IgD-negative memory B cell (primary cell): ENCODE measurements around the gene FBXL4. TPM values are rescaled to one million over a fixed set of nuclear protein-coding genes. Genes with fewer than 3 reads are reported as not detected.
A peak's percentile ranks its signal among the peaks of the same experiment; 100 is the strongest.

Experiments used
- H3K27ac Mint-ChIP-seq, 3 donors: one replicate each; pipeline ENCODE4 v1.8.0; 2020 to 2022; ENCODE audit warnings: mild to moderate bottlenecking in 3 of 3, mixed read lengths in 3 of 3, moderate library complexity in 1 of 3
- H3K27me3 Mint-ChIP-seq: one replicate; pipeline ENCODE4 v1.8.0; 2021; ENCODE audit warnings: mixed read lengths
- H3K36me3 Mint-ChIP-seq: one replicate; pipeline ENCODE4 v1.8.0; 2020; ENCODE audit warnings: mild to moderate bottlenecking, mixed read lengths
- H3K4me1 Mint-ChIP-seq, 3 donors: one replicate each; pipeline ENCODE4 v1.8.0; 2020 to 2022; ENCODE audit warnings: mixed read lengths in 3 of 3, mild to moderate bottlenecking in 1 of 3
- H3K4me3 Mint-ChIP-seq, 4 donors: one replicate each; pipeline ENCODE4 v1.8.0; 2020 to 2022; ENCODE audit warnings: mild to moderate bottlenecking in 4 of 4, mixed read lengths in 4 of 4, moderate library complexity in 3 of 4
- H3K9me3 Mint-ChIP-seq, 3 donors: one replicate each; pipeline ENCODE4 v1.8.0; 2020 to 2021; ENCODE audit warnings: mixed read lengths in 3 of 3, mild to moderate bottlenecking in 1 of 3
- polyA plus RNA-seq: library from polyadenylated mRNA; unstranded; fragments of 300-500 nt; fragmentation: Illumina TruSeq; gene quantifications from one replicate; pipeline ENCODE4 v1.2.3, GENCODE V29; 2021

Gene FBXL4
- polyA plus RNA-seq, 1 donor from 2014 or later = 9.7 TPM

DNA sequence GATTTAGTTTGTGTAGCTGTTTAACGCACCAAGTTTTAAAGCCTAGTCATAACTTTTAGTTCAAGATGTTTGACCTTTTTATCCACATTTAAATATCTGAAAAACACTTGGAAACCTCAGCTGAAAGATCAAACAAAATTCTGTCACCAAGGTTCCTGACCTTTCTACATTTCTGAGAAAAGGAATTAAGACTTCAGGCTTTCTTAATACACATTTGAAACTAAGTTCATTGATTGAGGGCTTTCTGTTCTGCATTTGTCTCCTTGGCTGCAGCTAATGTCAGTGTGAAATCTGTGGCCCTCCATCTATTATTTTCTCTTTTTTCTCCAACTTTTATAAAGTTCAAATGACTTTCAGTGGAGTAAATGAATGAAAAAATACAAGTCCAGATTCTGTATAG is 22.7 kb upstream of the FBXL4 start:
- peaks cover 2 to 8% (median 6%) of the 10 kb centered on the region in 3 donors for H3K9me3 Mint-ChIP-seq
- H3K27ac Mint-ChIP-seq = no peak overlapping the region
- no peak overlapping the region for H3K4me3 Mint-ChIP-seq
- peaks cover 2% of the 10 kb centered on the region for H3K36me3 Mint-ChIP-seq
- H3K27me3 Mint-ChIP-seq = peaks cover 2% of the 10 kb centered on the region
- H3K4me1 Mint-ChIP-seq = no peaks in the 10 kb centered on the region

DNA sequence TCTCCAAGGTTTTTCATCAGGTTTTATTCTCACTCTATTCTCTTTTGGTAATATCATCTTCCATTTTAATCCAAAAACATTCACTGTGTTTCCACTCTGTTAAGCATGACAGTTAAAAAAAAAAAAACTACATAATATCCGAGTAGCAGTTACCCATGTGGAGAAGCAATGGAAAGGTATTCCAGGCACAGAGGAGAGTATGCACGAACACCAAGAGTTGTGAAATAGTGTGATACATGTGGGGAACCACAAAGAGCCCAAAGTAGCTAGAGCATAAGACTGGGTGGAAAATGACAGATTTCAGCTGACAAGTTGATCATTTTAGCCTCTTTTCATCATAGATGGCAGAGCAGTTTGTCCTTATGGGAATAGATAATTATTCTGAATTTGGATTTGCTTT is 19.9 kb upstream of the FBXL4 start:
- H3K27ac Mint-ChIP-seq = no peak overlapping the region
- H3K9me3 Mint-ChIP-seq = peaks cover 2 to 9% (median 6%) of the 10 kb centered on the region in 3 donors
- H3K36me3 Mint-ChIP-seq = peaks cover 2% of the 10 kb centered on the region
- H3K27me3 Mint-ChIP-seq = peaks cover 7% of the 10 kb centered on the region
- no peaks in the 10 kb centered on the region for H3K4me1 Mint-ChIP-seq
- no peak overlapping the region for H3K4me3 Mint-ChIP-seq

DNA sequence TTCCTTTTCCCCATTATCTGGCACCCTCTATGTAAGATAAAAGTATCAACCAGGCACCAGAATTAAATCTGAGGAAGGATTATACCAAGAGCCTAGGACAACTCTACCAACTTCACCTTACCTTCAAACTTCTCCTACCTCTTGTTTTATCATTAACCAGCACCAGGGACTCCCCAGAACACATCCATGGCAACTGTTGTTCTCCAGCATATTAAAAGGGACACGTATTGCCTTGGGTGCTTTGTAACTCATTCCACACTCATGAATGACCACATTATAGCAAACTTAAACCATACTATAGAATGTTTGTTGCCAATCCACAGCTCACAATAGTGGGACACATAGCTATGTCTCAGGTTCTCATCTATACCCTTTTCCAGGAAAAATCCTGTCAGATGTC is 11.9 kb upstream of the FBXL4 start:
- Mint-ChIP-seq H3K27me3 (peaks cover 10% of the 10 kb centered on the region), H3K27ac (no peak overlapping the region), H3K4me3 (no peak overlapping the region), H3K36me3 (no peaks in the 10 kb centered on the region), H3K9me3 (peaks cover 0 to 2% (median 0%) of the 10 kb centered on the region in 3 donors), H3K4me1 (no peaks in the 10 kb centered on the region)

DNA sequence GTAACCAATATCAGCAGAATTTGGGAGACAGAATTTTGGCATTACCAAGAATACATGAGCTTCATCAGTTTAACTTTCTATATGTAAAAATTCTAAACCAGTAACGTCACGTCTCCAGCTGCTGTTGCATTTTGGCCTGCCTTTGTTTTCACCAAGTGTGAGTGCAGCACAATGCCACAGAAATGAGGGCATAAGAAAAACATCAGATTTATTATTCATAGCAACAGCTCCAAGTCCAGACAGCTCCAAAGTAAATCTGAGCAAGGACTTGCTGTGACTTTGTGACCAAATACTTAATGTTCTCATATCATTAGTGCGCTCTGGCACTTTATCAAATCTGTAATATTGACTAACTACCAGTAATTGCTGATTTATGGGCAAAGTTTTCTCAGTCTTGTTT is 11.0 kb upstream of the FBXL4 start:
- Mint-ChIP-seq H3K4me3 (no peak overlapping the region), H3K27ac (no peak overlapping the region), H3K4me1 (no peaks in the 10 kb centered on the region), H3K27me3 (peaks cover 12% of the 10 kb centered on the region), H3K36me3 (no peaks in the 10 kb centered on the region), H3K9me3 (peaks cover 0 to 2% (median 0%) of the 10 kb centered on the region in 3 donors)

DNA sequence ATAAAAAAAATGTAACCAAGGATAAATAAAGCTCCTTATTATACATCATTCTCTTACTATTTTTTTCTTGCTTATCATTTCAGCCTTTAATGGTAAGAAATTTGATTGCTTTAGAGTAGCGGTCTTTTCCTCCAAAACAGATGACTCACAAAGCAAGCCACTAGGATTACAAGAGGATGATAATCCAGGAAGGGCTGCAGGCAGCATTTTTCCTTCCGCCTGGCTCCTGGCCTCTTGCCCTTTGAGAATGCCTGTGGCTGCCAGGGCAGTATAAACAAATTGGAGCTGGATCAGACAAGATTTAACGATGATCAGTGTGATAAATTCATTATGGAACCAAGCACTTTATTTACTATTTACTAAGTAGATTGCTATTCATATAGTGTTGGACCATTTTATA is 9.7 kb upstream of the FBXL4 start:
- Mint-ChIP-seq H3K27ac (no peak overlapping the region), H3K9me3 (no peaks in the 10 kb centered on the region), H3K27me3 (peaks cover 8% of the 10 kb centered on the region), H3K4me3 (no peak overlapping the region), H3K36me3 (no peaks in the 10 kb centered on the region), H3K4me1 (no peaks in the 10 kb centered on the region)

DNA sequence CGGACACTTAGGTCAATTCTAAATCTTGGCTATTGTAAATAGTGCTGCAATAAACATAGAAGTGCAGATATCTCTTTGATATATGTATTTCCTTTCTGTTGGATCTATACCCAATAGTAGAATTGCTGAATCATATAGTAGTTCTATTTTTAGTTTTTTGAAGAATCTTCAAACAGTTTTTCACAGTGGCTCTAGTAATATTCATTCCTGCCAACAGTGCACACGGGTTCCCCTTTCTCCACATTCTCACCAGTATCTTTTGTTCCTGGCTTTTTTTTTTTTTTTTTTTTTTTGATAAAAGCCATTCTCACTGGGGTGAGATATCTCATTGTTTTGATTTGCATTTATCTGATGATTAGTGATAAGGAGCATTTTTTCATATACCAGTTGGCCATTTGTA is 1.8 kb upstream of the FBXL4 start:
- Mint-ChIP-seq H3K4me1 (peaks cover 23 to 25% (median 23%) of the 10 kb centered on the region in 3 donors), H3K27ac (no peak overlapping the region), H3K27me3 (peaks cover 6% of the 10 kb centered on the region), H3K36me3 (no peaks in the 10 kb centered on the region), H3K4me3 (peak overlapping the region in 1 of 4 donors; percentile 41), H3K9me3 (peaks cover 0 to 2% (median 0%) of the 10 kb centered on the region in 3 donors)

DNA sequence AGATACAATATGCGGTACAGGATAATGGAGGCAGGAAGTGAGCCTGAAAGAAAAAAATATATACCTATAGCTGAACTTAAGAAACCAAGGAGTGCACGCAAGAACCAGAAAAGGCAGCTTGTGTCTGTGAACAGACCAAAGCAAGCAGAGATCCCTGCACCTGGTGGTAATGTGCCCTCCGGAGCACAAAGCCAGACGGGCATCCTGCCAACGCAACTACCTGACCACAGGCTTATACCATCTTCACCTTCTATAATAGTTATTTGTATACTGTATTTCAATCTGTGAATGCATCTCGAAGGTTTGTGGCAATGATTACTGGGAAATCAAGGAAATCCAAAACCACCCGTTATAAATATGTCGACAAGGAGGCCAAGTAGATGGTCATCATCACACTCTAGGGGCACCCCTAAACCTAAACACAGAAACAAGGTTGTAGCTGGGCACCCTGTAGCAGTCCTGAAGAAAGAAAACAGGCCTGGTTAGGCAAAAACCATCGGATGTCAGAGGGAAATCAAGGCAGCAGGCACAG is 801 bp downstream of the FBXL4 start:
- peaks cover 6% of the 10 kb centered on the region for H3K36me3 Mint-ChIP-seq
- peaks cover 1% of the 10 kb centered on the region for H3K27me3 Mint-ChIP-seq
- peaks cover 0 to 2% (median 1%) of the 10 kb centered on the region in 3 donors for H3K9me3 Mint-ChIP-seq
- peak overlapping the region; percentile 91 to 96 (median 92) for H3K27ac Mint-ChIP-seq
- peaks cover 23 to 31% (median 26%) of the 10 kb centered on the region in 3 donors for H3K4me1 Mint-ChIP-seq
- H3K4me3 Mint-ChIP-seq = peak overlapping the region; percentile 94 to 98 (median 94)

DNA sequence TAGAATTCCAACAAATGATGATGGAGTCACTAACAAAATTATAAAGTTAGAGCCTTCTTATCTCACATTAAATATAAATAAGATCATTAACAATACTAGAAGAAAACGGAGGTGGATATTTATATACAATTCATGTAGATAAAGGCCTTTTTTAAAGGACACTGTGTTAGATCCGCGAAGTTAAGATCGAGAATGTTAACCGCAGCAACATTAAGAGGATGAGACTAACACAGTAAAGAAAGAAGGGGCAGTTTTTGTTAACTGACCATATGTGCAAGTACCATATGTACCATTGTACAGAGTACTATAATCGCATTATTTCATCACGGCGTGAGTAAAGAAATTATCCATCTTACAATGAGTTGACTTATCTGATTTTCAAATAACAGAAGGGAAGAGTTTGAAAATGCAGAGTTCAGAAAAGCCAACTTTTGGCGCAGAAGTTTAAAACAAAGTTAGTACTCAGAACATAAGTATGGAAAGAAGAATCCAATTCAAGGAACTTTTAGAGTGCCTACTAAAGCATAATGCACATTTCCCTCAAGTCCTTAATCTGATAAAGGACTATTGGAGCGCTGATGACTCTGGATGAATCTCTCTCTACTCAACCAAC is 1.4 kb downstream of the FBXL4 start:
- H3K4me3 Mint-ChIP-seq = peak overlapping the region; percentile 94 to 98 (median 94)
- H3K36me3 Mint-ChIP-seq = peaks cover 7% of the 10 kb centered on the region
- H3K27ac Mint-ChIP-seq = peak overlapping the region; percentile 91 to 96 (median 92)
- H3K4me1 Mint-ChIP-seq = peaks cover 23 to 34% (median 26%) of the 10 kb centered on the region in 3 donors
- peaks cover 1% of the 10 kb centered on the region for H3K27me3 Mint-ChIP-seq
- peaks cover 0 to 3% (median 1%) of the 10 kb centered on the region in 3 donors for H3K9me3 Mint-ChIP-seq

DNA sequence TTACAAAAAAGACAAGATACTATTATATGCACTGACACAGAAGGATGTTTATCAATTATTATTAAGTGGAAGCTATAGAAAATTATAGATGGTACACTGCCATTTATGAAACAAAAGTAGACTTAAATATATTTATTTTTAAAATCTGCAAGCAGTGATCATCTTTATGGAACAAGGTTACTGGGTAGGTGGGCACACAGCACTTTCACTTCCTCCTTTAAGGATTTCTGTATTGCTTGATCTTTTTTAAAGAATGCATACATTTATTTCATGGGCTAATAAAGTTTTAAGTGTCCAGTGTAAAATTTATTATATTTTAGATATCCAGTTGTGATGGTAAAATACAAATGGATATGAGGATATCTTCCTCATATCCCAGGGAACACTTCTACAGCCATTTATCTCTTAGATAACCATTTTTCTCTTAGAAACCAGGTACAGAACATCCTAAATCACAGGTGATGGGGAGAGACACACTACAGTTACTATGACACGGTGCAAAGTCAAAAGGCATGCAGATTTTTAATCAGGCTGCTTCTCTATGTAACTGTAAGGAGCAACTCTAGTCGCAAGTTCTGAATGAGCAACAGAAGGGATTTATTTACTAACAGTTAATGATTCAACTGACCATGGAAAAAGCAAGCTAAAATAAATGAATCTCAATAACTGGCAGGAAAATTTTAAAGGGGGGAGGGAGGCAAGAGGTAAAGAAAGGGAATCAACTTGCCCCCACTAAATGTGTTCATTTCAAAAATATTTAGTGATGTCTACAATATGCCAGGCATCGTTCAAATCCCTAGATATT is 2.2 kb downstream of the FBXL4 start:
- Mint-ChIP-seq H3K27ac (peak overlapping the region in 2 of 3 donors; percentile 84 to 96), H3K36me3 (peaks cover 10% of the 10 kb centered on the region), H3K4me1 (peaks cover 24 to 36% (median 26%) of the 10 kb centered on the region in 3 donors), H3K27me3 (no peaks in the 10 kb centered on the region), H3K4me3 (peak overlapping the region in 3 of 4 donors; percentile 55 to 98 (median 72)), H3K9me3 (peaks cover 2 to 7% (median 5%) of the 10 kb centered on the region in 3 donors)

DNA sequence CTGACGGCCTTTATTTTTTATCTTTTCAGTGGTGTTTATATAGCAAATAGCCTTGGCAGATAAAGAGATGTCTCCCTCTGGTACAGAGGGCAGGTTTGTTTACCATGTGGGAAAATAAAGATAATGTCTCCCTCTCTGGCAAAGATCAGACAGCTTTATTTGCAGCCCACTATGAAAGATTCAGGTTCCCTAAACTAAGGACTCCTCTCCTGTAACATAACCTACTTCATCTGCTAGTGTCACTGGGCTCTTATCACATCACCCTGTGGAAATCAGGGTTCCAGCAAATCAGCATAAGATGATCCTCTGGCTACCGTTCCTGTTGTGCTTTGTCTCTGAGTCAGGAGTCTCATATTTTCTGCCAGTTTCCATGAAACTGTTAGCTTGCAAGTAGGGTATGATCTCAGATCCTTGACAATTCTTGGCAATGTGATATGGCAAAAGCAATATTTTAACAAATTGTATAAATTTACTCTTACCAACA is 3.1 kb downstream of the FBXL4 start:
- no peak overlapping the region for H3K4me3 Mint-ChIP-seq
- no peaks in the 10 kb centered on the region for H3K27me3 Mint-ChIP-seq
- H3K4me1 Mint-ChIP-seq = peaks cover 24 to 36% (median 26%) of the 10 kb centered on the region in 3 donors
- no peak overlapping the region for H3K27ac Mint-ChIP-seq
- H3K36me3 Mint-ChIP-seq = peaks cover 14% of the 10 kb centered on the region
- H3K9me3 Mint-ChIP-seq = peaks cover 6 to 11% (median 7%) of the 10 kb centered on the region in 3 donors

DNA sequence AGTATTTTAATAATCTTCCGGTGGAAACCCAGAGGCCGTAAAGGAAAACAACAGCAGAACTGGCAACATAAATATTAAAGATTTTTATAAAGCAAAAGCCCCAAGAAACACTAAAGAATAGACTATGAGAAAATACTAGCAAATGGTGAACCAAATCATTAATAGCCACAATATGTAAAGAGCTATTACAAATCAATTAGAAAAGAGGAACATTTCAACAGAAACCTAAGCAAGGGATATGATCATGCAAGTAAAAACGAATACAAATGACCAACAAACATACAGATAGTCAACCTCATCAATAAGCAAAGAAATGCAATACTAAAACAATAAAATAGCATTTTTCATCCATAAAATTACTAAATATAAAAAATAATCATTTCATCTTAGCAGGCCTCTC is 3.6 kb downstream of the FBXL4 start:
- no peak overlapping the region for H3K27ac Mint-ChIP-seq
- peak overlapping the region in 1 of 4 donors; percentile 0 for H3K4me3 Mint-ChIP-seq
- H3K36me3 Mint-ChIP-seq = peaks cover 14% of the 10 kb centered on the region
- peaks cover 22 to 36% (median 23%) of the 10 kb centered on the region in 3 donors for H3K4me1 Mint-ChIP-seq
- H3K9me3 Mint-ChIP-seq = peaks cover 6 to 11% (median 11%) of the 10 kb centered on the region in 3 donors
- H3K27me3 Mint-ChIP-seq = no peaks in the 10 kb centered on the region

DNA sequence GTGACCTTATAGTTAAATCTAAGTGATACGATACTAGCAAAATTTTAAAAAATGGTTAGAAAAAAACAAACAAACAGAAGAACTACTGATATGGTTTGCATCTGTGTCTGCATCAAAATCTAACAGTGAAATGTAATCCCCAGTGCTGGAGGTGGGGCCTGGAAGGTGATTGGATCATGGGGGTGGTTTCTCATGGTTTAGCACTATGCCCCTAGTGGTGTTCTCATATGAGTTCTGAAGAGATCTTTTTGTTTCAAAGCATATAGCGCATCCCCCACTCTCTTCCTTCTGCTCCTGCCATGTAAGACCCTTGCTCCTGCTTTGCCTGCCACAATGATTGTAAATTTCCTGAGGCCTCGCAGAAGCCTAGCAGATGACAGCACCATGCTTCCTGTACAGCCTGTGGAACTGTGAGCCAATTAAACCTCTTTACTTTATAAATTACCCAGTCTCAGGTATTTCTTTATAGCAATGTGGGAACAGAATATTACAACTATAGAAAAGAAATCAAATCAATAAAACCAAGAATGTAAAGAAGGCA is 5.4 kb downstream of the FBXL4 start:
- H3K36me3 Mint-ChIP-seq = peaks cover 15% of the 10 kb centered on the region
- H3K4me1 Mint-ChIP-seq = peaks cover 24 to 36% (median 25%) of the 10 kb centered on the region in 3 donors
- no peak overlapping the region for H3K27ac Mint-ChIP-seq
- no peak overlapping the region for H3K4me3 Mint-ChIP-seq
- no peaks in the 10 kb centered on the region for H3K27me3 Mint-ChIP-seq
- peaks cover 6 to 11% (median 11%) of the 10 kb centered on the region in 3 donors for H3K9me3 Mint-ChIP-seq

DNA sequence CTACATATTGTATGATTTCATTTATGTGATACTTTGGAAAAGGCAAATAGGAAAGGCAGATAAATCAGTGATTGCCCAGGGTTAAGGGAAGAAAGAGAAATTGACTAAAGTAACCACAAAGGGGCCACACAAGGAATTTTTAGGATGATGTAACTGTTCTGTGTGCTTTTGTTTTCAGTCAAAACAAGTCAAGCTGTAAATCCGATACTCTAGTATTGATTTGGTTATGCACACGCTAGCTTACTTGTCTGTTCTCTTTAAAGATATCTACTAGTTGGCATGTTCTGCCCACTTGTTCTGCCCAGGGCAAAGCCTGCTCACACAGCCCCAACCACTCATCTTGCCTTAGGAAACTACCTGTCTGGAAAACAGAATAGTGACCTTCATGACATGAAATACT is 6.4 kb downstream of the FBXL4 start:
- Mint-ChIP-seq H3K9me3 (peaks cover 6 to 11% (median 11%) of the 10 kb centered on the region in 3 donors), H3K27ac (no peak overlapping the region), H3K4me3 (no peak overlapping the region), H3K27me3 (no peaks in the 10 kb centered on the region), H3K4me1 (peaks cover 16 to 27% (median 19%) of the 10 kb centered on the region in 3 donors), H3K36me3 (peaks cover 17% of the 10 kb centered on the region)

DNA sequence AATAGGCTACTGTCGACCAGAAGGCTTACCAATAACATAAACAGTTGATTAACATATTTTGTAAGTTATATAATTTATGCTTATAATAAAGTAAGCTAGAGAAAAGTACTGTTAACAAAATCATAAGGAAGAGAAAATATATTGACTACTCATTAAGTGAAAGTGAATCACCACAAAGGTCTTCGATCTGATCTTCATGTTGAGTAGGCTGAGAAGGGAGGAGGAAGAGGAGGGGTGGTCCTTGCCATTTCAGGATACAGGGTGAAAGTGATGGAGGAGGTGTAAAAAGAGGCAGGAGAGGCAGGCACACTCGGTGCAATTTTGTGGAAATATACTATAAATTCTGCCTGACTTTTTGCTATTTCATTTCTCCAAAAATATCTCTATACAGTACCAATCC is 10.4 kb downstream of the FBXL4 start:
- Mint-ChIP-seq H3K4me3 (peak overlapping the region in 1 of 4 donors; percentile 45), H3K9me3 (peaks cover 5 to 11% (median 11%) of the 10 kb centered on the region in 3 donors), H3K27ac (no peak overlapping the region), H3K27me3 (no peaks in the 10 kb centered on the region), H3K36me3 (peaks cover 22% of the 10 kb centered on the region), H3K4me1 (peaks cover 20 to 26% (median 23%) of the 10 kb centered on the region in 3 donors)

DNA sequence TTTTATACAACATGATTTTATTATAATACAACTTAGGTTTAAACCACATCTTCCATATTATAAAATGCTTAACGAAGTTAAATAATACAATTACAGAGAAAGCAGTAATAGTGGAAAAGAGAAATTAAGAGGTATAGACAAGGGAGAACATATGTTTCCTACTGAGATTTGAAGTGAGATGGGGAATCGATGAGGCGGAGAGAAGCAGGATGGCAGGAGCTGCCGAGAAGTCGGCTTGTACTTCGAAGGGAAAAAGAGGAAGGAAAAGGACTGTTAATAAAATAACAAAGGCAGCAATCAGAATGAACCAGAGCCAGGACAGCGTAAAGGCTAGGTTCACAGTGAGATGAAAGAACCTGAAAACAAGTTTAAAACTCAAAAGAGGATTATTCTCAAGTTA is 15.4 kb downstream of the FBXL4 start:
- no peaks in the 10 kb centered on the region for H3K27me3 Mint-ChIP-seq
- H3K36me3 Mint-ChIP-seq = peaks cover 10% of the 10 kb centered on the region
- H3K4me3 Mint-ChIP-seq = peak overlapping the region in 3 of 4 donors; percentile 3 to 82 (median 64)
- H3K9me3 Mint-ChIP-seq = no peaks in the 10 kb centered on the region
- no peak overlapping the region for H3K27ac Mint-ChIP-seq
- H3K4me1 Mint-ChIP-seq = peaks cover 26 to 37% (median 26%) of the 10 kb centered on the region in 3 donors
